ENCODE measurements around the gene SMARCC1.
A peak's percentile ranks its signal among the peaks of the same experiment; 100 is the strongest.

SMARCC1 gene

DNA sequence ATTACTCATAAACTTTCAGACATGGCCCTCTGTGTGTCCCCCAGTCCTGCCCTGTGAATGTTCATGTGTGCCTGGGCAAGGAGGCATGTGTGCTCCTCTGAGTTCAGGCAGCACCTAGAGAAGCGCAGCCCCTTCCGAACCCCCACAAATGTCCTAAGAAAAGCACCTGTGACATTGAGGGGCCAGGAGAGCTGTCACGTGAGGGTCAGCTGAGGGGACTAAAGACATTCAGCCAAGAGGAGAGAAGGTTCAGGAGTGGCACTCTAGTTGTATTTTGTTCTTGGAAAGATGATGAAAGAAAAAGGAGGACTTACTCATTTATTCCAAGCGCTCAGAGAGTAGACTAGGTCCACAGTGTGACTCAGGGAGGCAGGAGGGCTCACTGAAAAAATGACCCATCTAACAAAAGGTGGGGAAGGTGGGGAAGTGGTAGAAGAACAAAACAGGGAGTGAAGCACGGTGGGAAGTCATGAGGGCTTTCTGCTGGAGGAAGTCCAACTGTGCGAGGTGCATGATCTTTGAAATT lies 240.0 kb downstream of the SMARCC1 start:
- DNase-seq (no peak), ATAC-seq (no peak)
- H3K4me3 Mint-ChIP-seq: no peak overlapping the region
- peaks cover 5% of the 10 kb centered on the region for H3K27me3 Mint-ChIP-seq
- H3K27ac Mint-ChIP-seq: peak overlapping the region in 1 of 2 donors; percentile 2
- H3K4me1 Mint-ChIP-seq: peaks cover 7% of the 10 kb centered on the region
- H3K9me3 Mint-ChIP-seq: no peaks in the 10 kb centered on the region

- no peak overlapping the region for H3K4me3 Mint-ChIP-seq
- DNase-seq (no peak), ATAC-seq (no peak)
- H3K4me1 Mint-ChIP-seq: peaks cover 7% of the 10 kb centered on the region
- peaks cover 5% of the 10 kb centered on the region for H3K27me3 Mint-ChIP-seq
- no peaks in the 10 kb centered on the region for H3K9me3 Mint-ChIP-seq
- H3K27ac Mint-ChIP-seq: no peak overlapping the region
Measured at GRCh38 chr3:47540281-47540680, 241.4 kb downstream of the SMARCC1 start.

GRCh38 chr3:47536967-47537366 lies 244.7 kb downstream of the SMARCC1 start:
- Mint-ChIP-seq H3K4me3 (no peak overlapping the region), H3K27me3 (peaks cover 5% of the 10 kb centered on the region), H3K9me3 (no peaks in the 10 kb centered on the region), H3K4me1 (peaks cover 6% of the 10 kb centered on the region), H3K27ac (no peak overlapping the region)
- no peak for ATAC-seq
- no peak for DNase-seq

DNA sequence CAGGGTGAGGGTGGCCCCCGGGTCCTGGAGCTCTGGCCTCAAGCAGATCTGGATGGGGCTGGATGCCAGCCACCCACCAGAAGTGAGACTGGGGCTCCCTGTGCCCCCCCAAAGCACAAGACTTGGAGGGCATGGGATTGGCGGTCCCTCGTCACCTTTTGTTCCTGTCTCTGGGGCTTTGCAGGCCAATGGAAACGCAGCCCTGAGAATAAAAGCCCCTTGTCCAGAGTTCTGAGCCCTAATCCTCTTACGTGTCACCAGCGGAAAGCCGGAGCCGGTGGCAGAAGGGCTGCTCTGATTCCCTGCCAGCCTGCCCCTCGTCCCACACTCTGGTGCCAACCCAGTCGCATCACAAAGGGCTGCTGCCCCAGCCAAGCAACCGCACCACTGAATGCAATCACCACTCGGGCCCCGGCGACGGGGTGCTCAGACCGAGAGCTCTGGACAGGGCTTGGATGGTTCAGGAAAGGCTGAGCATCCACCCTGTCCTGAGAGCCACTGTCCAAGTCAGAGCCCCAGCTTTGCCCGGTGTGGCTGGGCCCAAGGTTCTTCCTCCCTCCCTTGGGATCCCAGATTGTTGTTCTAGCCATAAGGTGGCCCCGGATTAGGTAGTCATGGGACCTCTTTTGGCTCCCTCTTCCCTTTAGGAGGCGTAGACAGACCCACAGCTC lies 245.3 kb downstream of the SMARCC1 start:
- H3K4me3 Mint-ChIP-seq: no peak overlapping the region
- H3K4me1 Mint-ChIP-seq: peaks cover under 1% of the 10 kb centered on the region
- no peak overlapping the region for H3K27ac Mint-ChIP-seq
- H3K27me3 Mint-ChIP-seq: peaks cover 5% of the 10 kb centered on the region
- ATAC-seq: no peak
- DNase-seq: no peak
- no peaks in the 10 kb centered on the region for H3K9me3 Mint-ChIP-seq
